Measurements from ENCODE around the gene LCNL1. TPM values are rescaled to one million over a fixed set of nuclear protein-coding genes. Genes with fewer than 3 reads are reported as not detected.

LCNL1 gene
- total RNA-seq, 2 donors from 2014 or later, result 1.4 to 2.2 TPM

GRCh38 chr9:137030006-137030405 is 47.2 kb downstream of the LCNL1 start:
- H3K4me1 Mint-ChIP-seq, result no peaks in the 10 kb centered on the region

DNA sequence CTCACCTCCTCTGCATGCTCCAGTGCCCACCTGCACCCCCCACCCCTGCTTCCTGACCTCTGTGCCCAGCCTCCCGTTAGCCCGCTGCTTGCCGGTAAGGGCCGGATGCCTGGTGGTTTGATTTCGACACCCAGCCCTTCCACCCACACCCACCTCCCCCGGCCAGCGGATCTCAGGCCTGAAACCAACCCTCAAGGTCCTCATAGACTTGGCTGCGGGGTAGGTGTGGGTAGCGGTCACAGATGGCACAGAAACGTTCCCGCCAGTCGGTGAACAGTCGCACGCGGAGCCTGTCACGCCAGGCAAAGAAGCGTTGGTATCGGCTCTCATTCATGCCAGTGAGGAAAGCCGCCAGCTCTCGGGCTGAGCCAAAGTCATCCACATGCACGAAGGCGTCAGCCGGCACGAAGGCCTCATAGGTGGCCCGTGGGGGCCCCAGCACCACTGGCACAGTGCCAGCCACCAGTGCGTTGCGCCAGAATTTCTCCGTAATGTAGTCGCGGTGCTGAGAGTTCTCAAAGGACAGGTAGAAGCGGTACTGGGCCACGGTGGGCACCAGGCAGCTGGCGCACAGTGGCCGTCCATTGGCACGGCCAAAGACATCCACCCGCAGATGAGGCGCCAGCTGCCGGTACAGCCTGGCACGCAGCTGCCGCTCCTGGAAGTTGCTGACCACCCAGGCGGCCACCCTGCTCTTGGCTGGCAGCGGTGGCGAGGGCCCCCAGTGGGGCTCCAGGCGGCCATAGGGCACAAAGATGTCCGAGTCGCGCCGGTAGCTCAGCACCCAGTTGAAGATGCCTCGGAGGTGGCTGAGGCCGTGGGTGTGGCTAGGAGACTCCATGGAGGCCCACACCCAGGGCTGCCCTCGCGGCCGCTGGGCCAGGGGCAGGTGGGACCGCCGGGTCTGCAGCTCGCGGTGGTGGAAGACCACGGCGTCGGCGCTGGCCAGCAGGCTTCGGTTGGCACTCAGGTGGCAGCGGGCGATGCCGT is 48.0 kb downstream of the LCNL1 start:
- Histone ChIP-seq H3K9ac (ENCODE audit: extremely low read depth, low read length, poor library complexity, severe bottlenecking) (no peak overlapping the region), H3K4me3 (ENCODE audit: low read length) (no peak overlapping the region), H3K4me1 (ENCODE audit: control insufficient read depth, insufficient read depth, low read length) (no peaks in the 10 kb centered on the region), H3K27me3 (ENCODE audit: control insufficient read depth, insufficient read depth, low read length, poor library complexity, severe bottlenecking) (peaks cover 20% of the 10 kb centered on the region), H3K36me3 (ENCODE audit: control insufficient read depth, insufficient read depth, low read length) (no peaks in the 10 kb centered on the region), H3K9me3 (ENCODE audit: control insufficient read depth, low read length) (no peaks in the 10 kb centered on the region), H3K27ac (ENCODE audit: low read depth, low read length) (no peak overlapping the region)
- Mint-ChIP-seq H3K36me3 (ENCODE audit: low read depth) (no peaks in the 10 kb centered on the region), H3K27ac (no peak overlapping the region), H3K4me1 (no peaks in the 10 kb centered on the region), H3K27me3 (ENCODE audit: insufficient read depth) (peaks cover 16% of the 10 kb centered on the region), H3K9me3 (no peaks in the 10 kb centered on the region), H3K4me3 (no peak overlapping the region)
- TF ChIP-seq, protein P1, sequence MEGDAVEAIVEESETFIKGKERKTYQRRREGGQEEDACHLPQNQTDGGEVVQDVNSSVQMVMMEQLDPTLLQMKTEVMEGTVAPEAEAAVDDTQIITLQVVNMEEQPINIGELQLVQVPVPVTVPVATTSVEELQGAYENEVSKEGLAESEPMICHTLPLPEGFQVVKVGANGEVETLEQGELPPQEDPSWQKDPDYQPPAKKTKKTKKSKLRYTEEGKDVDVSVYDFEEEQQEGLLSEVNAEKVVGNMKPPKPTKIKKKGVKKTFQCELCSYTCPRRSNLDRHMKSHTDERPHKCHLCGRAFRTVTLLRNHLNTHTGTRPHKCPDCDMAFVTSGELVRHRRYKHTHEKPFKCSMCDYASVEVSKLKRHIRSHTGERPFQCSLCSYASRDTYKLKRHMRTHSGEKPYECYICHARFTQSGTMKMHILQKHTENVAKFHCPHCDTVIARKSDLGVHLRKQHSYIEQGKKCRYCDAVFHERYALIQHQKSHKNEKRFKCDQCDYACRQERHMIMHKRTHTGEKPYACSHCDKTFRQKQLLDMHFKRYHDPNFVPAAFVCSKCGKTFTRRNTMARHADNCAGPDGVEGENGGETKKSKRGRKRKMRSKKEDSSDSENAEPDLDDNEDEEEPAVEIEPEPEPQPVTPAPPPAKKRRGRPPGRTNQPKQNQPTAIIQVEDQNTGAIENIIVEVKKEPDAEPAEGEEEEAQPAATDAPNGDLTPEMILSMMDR (conservative IDR thresholded peaks at IDR 0.05), result no peak
- DNase-seq, result no peak
- 94 to 96% methylated on average over 49 to 65 of the region's 65 CpGs for WGBS, 2 experiments (ENCODE audit: insufficient coverage in 1 of 2, insufficient read length in 1 of 2)

More at GRCh38 chr9:137030006-137030405, 47.2 kb downstream of the LCNL1 start:
- H3K27ac Mint-ChIP-seq, result no peak overlapping the region
- H3K36me3 Mint-ChIP-seq (ENCODE audit: low read depth), result no peaks in the 10 kb centered on the region
- H3K27me3 Mint-ChIP-seq (ENCODE audit: insufficient read depth), result peaks cover 16% of the 10 kb centered on the region
- Histone ChIP-seq H3K36me3 (ENCODE audit: control insufficient read depth, insufficient read depth, low read length) (no peaks in the 10 kb centered on the region), H3K27me3 (ENCODE audit: control insufficient read depth, insufficient read depth, low read length, poor library complexity, severe bottlenecking) (peaks cover 20% of the 10 kb centered on the region), H3K4me3 (ENCODE audit: low read length) (no peak overlapping the region), H3K9me3 (ENCODE audit: control insufficient read depth, low read length) (no peaks in the 10 kb centered on the region), H3K9ac (ENCODE audit: extremely low read depth, low read length, poor library complexity, severe bottlenecking) (no peak overlapping the region), H3K27ac (ENCODE audit: low read depth, low read length) (no peak overlapping the region), H3K4me1 (ENCODE audit: control insufficient read depth, insufficient read depth, low read length) (no peaks in the 10 kb centered on the region)
- WGBS, 2 experiments (ENCODE audit: insufficient coverage in 1 of 2, insufficient read length in 1 of 2), result 91 to 94% methylated on average over 12 to 15 of the region's 15 CpGs
- no peak for DNase-seq
- TF ChIP-seq, protein P1 (conservative IDR thresholded peaks at IDR 0.05), result no peak
- H3K9me3 Mint-ChIP-seq, result no peaks in the 10 kb centered on the region
- no peak overlapping the region for H3K4me3 Mint-ChIP-seq

DNA sequence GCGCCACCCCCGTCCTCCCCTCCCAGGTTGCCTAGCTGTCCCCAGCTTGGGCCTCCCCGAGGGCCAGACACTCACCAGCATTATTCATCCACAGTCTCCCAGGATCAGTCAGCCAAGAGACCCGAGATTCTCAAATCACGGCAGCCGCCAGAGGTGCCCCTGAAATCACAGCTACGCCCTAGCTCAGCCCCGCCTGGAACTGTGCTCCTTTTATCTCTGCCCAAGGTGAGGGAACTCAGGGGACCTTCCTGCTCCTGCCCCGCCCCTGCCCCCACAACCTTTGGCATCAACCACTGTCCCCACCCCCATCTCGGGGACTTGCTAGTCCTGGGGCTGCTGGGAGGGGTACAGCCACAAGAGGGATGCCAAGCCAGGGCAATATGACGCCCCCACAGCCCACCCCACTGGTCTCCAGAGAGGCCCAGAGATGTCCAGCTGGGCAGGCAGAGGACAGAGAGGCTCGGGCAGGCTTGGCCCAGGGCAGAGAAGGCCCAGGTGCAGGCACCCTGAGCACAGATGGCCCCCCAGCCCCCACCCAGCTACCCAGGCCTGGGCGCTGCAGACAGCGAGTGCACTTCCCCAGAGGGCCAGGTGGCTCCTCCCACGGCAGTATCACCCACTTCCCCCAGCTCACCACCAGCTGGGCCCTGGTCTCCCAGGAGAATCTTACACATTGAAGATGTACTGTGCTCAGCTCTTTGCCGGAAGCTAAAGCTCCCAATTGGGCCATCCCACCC is 49.3 kb downstream of the LCNL1 start, which contains the start of gene FUT7:
FUT7 (minus strand) TSS at position 185 of the 737 bp plus-strand sequence; CDS start at position 88, 97 bp downstream.
- H3K27me3 Mint-ChIP-seq (ENCODE audit: insufficient read depth), result peaks cover 13% of the 10 kb centered on the region
- TF ChIP-seq, protein P1 (conservative IDR thresholded peaks at IDR 0.05), result no peak
- no peaks in the 10 kb centered on the region for H3K9me3 ChIP-seq (ENCODE audit: control insufficient read depth, low read length)
- H3K9me3 Mint-ChIP-seq, result no peaks in the 10 kb centered on the region
- no peaks in the 10 kb centered on the region for H3K4me1 ChIP-seq (ENCODE audit: control insufficient read depth, insufficient read depth, low read length)
- no peak within 1 kb of the TSS for H3K27ac Mint-ChIP-seq
- no peak within 1 kb of the TSS for H3K4me3 ChIP-seq (ENCODE audit: low read length)
- H3K27ac ChIP-seq (ENCODE audit: low read depth, low read length), result no peak within 1 kb of the TSS
- H3K36me3 ChIP-seq (ENCODE audit: control insufficient read depth, insufficient read depth, low read length), result no peaks in the 10 kb centered on the region
- H3K4me1 Mint-ChIP-seq, result no peaks in the 10 kb centered on the region
- H3K36me3 Mint-ChIP-seq (ENCODE audit: low read depth), result no peaks in the 10 kb centered on the region
- DNase-seq, result no peak
- H3K27me3 ChIP-seq (ENCODE audit: control insufficient read depth, insufficient read depth, low read length, poor library complexity, severe bottlenecking), result peaks cover 16% of the 10 kb centered on the region
- 86 to 90% methylated on average over 4 to 16 of the region's 16 CpGs for whole genome bisulfite sequencing, 2 experiments (ENCODE audit: insufficient coverage in 1 of 2, insufficient read length in 1 of 2)
- no peak within 1 kb of the TSS for H3K9ac ChIP-seq (ENCODE audit: extremely low read depth, low read length, poor library complexity, severe bottlenecking)
- no peak within 1 kb of the TSS for H3K4me3 Mint-ChIP-seq
